TTC549 (cell line): ENCODE measurements around the gene TEX12.
A peak's percentile ranks its signal among the peaks of the same experiment; 100 is the strongest.
"Not testable (repeated sequence)": the region's sequence is repeated elsewhere in the genome, so short reads cannot be mapped to it uniquely, and the experiment has no call there.

ENCODE experiments used
- FAIRE-seq: peaks from 2 replicates; lab custom pipeline; 2012; peaks lifted over from hg19 to GRCh38; lab: Jason Lieb, UNC

TEX12 gene

GRCh38 chr11:112165049-112165448 lies 2.1 kb upstream of the TEX12 start:
- no peak for FAIRE-seq

GRCh38 chr11:112166562-112166961 lies 610 bp upstream of the TEX12 start:
- no peak for FAIRE-seq

- FAIRE-seq = no peak
These were observed 5.3 kb downstream of the TEX12 start for GRCh38 chr11:112172362-112172994.

GRCh38 chr11:112173152-112173551 lies 6.0 kb downstream of the TEX12 start:
- FAIRE-seq = no peak

- FAIRE-seq = peak; percentile 66
These were observed 7.8 kb downstream of the TEX12 start, which contains the start of gene BCO2 for GRCh38 chr11:112174789-112175598. BCO2 (plus strand) TSS chr11:112175512; CDS start chr11:112175602, 90 bp downstream.

GRCh38 chr11:112175599-112175952 lies 8.4 kb downstream of the TEX12 start:
- FAIRE-seq = no peak

GRCh38 chr11:112176077-112176476 lies 8.9 kb downstream of the TEX12 start:
- no peak for FAIRE-seq

- FAIRE-seq = no peak
These were observed 10.4 kb downstream of the TEX12 start for GRCh38 chr11:112177589-112177988.

- FAIRE-seq = no peak
These were observed 11.3 kb downstream of the TEX12 start for GRCh38 chr11:112178428-112178827.

- FAIRE-seq = no peak
These were observed 11.8 kb downstream of the TEX12 start for GRCh38 chr11:112178936-112179335.

GRCh38 chr11:112179601-112180000 lies 12.4 kb downstream of the TEX12 start:
- no peak for FAIRE-seq

- no peak for FAIRE-seq
These were observed 15.7 kb downstream of the TEX12 start for GRCh38 chr11:112182867-112183266.

GRCh38 chr11:112185883-112186282 lies 18.7 kb downstream of the TEX12 start:
- FAIRE-seq = no peak

- no peak for FAIRE-seq
These were observed 19.1 kb downstream of the TEX12 start for GRCh38 chr11:112186304-112186703.

- not testable (repeated sequence) for FAIRE-seq
These were observed 27.9 kb downstream of the TEX12 start for GRCh38 chr11:112195113-112195512.

- FAIRE-seq = no peak
These were observed 28.8 kb downstream of the TEX12 start for GRCh38 chr11:112195951-112196351.

- no peak for FAIRE-seq
These were observed 29.4 kb downstream of the TEX12 start for GRCh38 chr11:112196519-112197087.

- FAIRE-seq = not testable (repeated sequence)
These were observed 31.9 kb downstream of the TEX12 start for GRCh38 chr11:112199101-112199500.

- no peak for FAIRE-seq
These were observed 33.1 kb downstream of the TEX12 start for GRCh38 chr11:112200252-112200651.

GRCh38 chr11:112206071-112206470 lies 38.9 kb downstream of the TEX12 start:
- FAIRE-seq = no peak

- FAIRE-seq = no peak
These were observed 43.7 kb downstream of the TEX12 start for GRCh38 chr11:112210890-112211289.

GRCh38 chr11:112211536-112211935 lies 44.4 kb downstream of the TEX12 start:
- FAIRE-seq = no peak

- FAIRE-seq = no peak
These were observed 45.1 kb downstream of the TEX12 start for GRCh38 chr11:112212290-112212689.
